BJ (cell line): Measurements from ENCODE around the gene KRT33A. TPM values are rescaled to one million over a fixed set of nuclear protein-coding genes. Genes with fewer than 3 reads are reported as not detected.

ENCODE experiments used
- CTCF ChIA-PET: fragments of 350-600 bp; formaldehyde crosslinking; extraction: SDS; loops from one replicate; lab custom pipeline; 2021; ENCODE audit warnings: antibody characterized with exemption, inconsistent platforms; lab: Yijun Ruan, JAX
- POLR2A ChIA-PET: fragments of 300-600 bp; sonication (Branson Sonifier 250); formaldehyde crosslinking; extraction: SDS; loops from one replicate; lab custom pipeline; 2021; ENCODE audit warnings: antibody characterized with exemption; lab: Charles Lee
- DNase-seq: peaks from one replicate; pipeline ENCODE4 v3.0.0-alpha.2; 2011; ENCODE audit warnings: low read depth
- H3K27me3 ChIP-seq: 2 replicates; pipeline ENCODE4 v1.6.0; 2011; ENCODE audit warnings: low read length; ENCODE audit not compliant: control insufficient read depth, insufficient read depth
- H3K36me3 ChIP-seq: 2 replicates; pipeline ENCODE4 v1.5.1; 2011; ENCODE audit warnings: low read length; ENCODE audit not compliant: control insufficient read depth, insufficient read depth
- H3K4me3 ChIP-seq: 2 replicates; pipeline ENCODE4 v1.5.1; 2011; ENCODE audit warnings: low read depth, mild to moderate bottlenecking, control low read depth, low read length
- CTCF ChIP-seq: IDR thresholded peaks from 2 replicates; pipeline ENCODE4 v1.5.1; 2011; ENCODE audit warnings: low read depth, mild to moderate bottlenecking, control low read depth, inconsistent platforms, low read length, moderate library complexity; ENCODE audit not compliant: insufficient read depth
- polyA plus RNA-seq: library from polyadenylated mRNA; depleted of rRNA; stranded (reverse); fragments of >200 nt; gene quantifications from 2 replicates; pipeline ENCODE4 v1.2.3, GENCODE V29; 2011

Gene KRT33A
- polyA plus RNA-seq, 1 experiment, result not detected

- DNase-seq, result no peak
- ChIA-PET POLR2A (no interaction called here), CTCF (interaction anchor here (3.3 kb wide), 1 partner anchor 12 kb away, joined by 18 read pairs; no protein-coding TSS in a partner anchor)
- H3K27me3 ChIP-seq, result no peaks in the 10 kb centered on the region
- no peaks in the 10 kb centered on the region for H3K36me3 ChIP-seq
- no peak for TF ChIP-seq CTCF
- no peak overlapping the region for H3K4me3 ChIP-seq
Measured at GRCh38 chr17:41334385-41335305, 16.0 kb downstream of the KRT33A start.

GRCh38 chr17:41333836-41334235 is 16.8 kb downstream of the KRT33A start:
- POLR2A ChIA-PET, result no interaction called here
- Histone ChIP-seq H3K36me3 (no peaks in the 10 kb centered on the region), H3K27me3 (no peaks in the 10 kb centered on the region), H3K4me3 (no peak overlapping the region)
- CTCF ChIA-PET, result interaction anchor here (0.6 to 3.3 kb wide), 3 partner anchors 11 to 329 kb away, joined by 3 to 18 read pairs (median 6); no protein-coding TSS in a partner anchor
- no peak for DNase-seq
- no peak for TF ChIP-seq CTCF

GRCh38 chr17:41333098-41333497 is 17.5 kb downstream of the KRT33A start:
- Histone ChIP-seq H3K4me3 (no peak overlapping the region), H3K36me3 (no peaks in the 10 kb centered on the region), H3K27me3 (no peaks in the 10 kb centered on the region)
- no peak for DNase-seq
- no peak for TF ChIP-seq CTCF
- POLR2A ChIA-PET, result no interaction called here
- CTCF ChIA-PET, result interaction anchor here (0.7 to 3.3 kb wide), 3 partner anchors 10 to 330 kb away, joined by 3 to 18 read pairs (median 6); no protein-coding TSS in a partner anchor

GRCh38 chr17:41332239-41332638 is 18.4 kb downstream of the KRT33A start:
- ChIA-PET CTCF (interaction anchor here (0.7 to 4.0 kb wide), 5 partner anchors 9 to 476 kb away, joined by 3 to 20 read pairs (median 3); no protein-coding TSS in a partner anchor), POLR2A (no interaction called here)
- Histone ChIP-seq H3K36me3 (no peaks in the 10 kb centered on the region), H3K4me3 (no peak overlapping the region), H3K27me3 (no peaks in the 10 kb centered on the region)
- TF ChIP-seq CTCF, result no peak
- no peak for DNase-seq

GRCh38 chr17:41331606-41332005 is 19.0 kb downstream of the KRT33A start:
- H3K36me3 ChIP-seq, result no peaks in the 10 kb centered on the region
- ChIA-PET CTCF (interaction anchor here (0.9 to 4.0 kb wide), 3 partner anchors 9 to 331 kb away, joined by 3 to 20 read pairs (median 18); no protein-coding TSS in a partner anchor), POLR2A (no interaction called here)
- TF ChIP-seq CTCF, result no peak
- H3K4me3 ChIP-seq, result no peak overlapping the region
- no peaks in the 10 kb centered on the region for H3K27me3 ChIP-seq
- DNase-seq, result no peak
